ENCODE results near the gene ZNF93. TPM values are rescaled to one million over a fixed set of nuclear protein-coding genes. Genes with fewer than 3 reads are reported as not detected.

Gene ZNF93
- total RNA-seq (2022; extraction: Qiagen RNA extraction; ENCODE audit: low read depth) = not detected in 5 replicates

DNA sequence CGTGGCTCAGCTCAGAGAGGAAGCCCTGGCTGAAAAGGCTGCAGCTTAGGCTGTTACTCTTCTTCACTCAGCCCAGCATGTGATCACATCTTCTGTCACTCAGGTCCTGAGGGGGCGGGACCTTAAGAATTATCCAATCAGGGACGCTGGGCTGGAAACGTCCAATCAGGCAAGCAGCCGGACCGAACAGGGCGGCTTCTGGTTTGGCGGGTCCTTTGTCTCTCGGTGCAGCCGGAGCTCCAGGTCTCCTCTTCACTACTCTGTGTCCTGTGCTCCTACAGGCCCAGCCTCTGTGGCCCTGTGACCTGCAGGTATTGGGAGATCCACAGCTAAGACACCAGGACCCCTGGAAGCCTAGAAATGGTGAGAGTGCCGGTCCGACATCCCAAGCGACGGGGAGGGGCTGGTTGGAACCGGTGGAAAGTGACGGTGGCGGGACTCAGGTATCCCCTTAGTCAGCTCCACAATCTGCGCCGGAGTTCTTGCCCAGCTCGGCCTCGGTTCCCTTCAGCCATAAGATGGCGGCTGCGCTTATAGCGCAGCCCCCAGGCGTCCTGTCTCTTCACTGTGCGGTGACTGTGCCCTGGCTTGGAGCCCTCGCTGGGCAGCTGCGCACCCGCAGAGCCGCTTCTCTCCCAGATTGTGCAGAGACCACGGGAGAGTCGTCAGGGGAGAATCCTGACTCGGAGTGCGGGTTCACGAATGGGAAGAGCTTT is at the start of gene ZNF93:
TSS of gene ZNF93 (plus strand) at position 218 of the 716 bp plus-strand sequence. CDS start at position 361, 143 bp downstream.

GRCh38 chr19:19865750-19866610 is 34.8 kb upstream of the ZNF93 start, which contains the start of gene ZNF253:
ZNF253 (plus strand) TSS chr19:19865882; CDS start chr19:19865997, 115 bp downstream.

Other genes starting within 250 kb of the ZNF93 start
- gene ATP13A1, start 237.3 kb upstream of the ZNF93 start, total RNA-seq (2022; extraction: Qiagen RNA extraction; ENCODE audit: low read depth) = 22.5 to 34.4 TPM (median 32.4 TPM) in 5 replicates
- gene ZNF101, start 232.1 kb upstream of the ZNF93 start, total RNA-seq (2022; extraction: Qiagen RNA extraction; ENCODE audit: low read depth) = 2.2 to 6.6 TPM (median 4.7 TPM) in 5 replicates
- 1.7 to 2.6 TPM (median 2.1 TPM) in 5 replicates for gene ZNF14, start 167.8 kb upstream of the ZNF93 start, total RNA-seq (2022; extraction: Qiagen RNA extraction; ENCODE audit: low read depth)
- 0.13 to 0.49 TPM (median 0.27 TPM) in 4 of 5 replicates, not detected in the other for gene ZNF506, start 79.2 kb upstream of the ZNF93 start, total RNA-seq (2022; extraction: Qiagen RNA extraction; ENCODE audit: low read depth)
- 0.06 TPM in 1 of 5 replicates, not detected in the others for gene ZNF253, start 35.1 kb upstream of the ZNF93 start, total RNA-seq (2022; extraction: Qiagen RNA extraction; ENCODE audit: low read depth)
- gene ZNF682, start 138.6 kb downstream of the ZNF93 start, total RNA-seq (2022; extraction: Qiagen RNA extraction; ENCODE audit: low read depth) = not detected in 5 replicates
- not detected in 5 replicates for gene ZNF90, start 177.1 kb downstream of the ZNF93 start, total RNA-seq (2022; extraction: Qiagen RNA extraction; ENCODE audit: low read depth)